Spleen (tissue), 7 donors: ENCODE data around the gene AJM1.

ENCODE experiments used
- POLR2A ChIP-seq, 3 donors: fragments of 450-650 bp; IDR thresholded peaks; one replicate each; pipeline ENCODE4 v1.5.1; 2017; ENCODE audit warnings: antibody characterized with exemption in 3 of 3, mild to moderate bottlenecking in 1 of 3
- POLR2AphosphoS5 ChIP-seq, 3 donors: sonication (generic); formaldehyde crosslinking; IDR thresholded peaks; one replicate each; pipeline ENCODE4 v1.5.1; 2017; ENCODE audit warnings: antibody characterized with exemption in 3 of 3
- TF ChIP-seq, protein P1 (sequence below), 11 experiments: fragments of 200-600 bp in 7 of 11; fragments of 450-650 bp in 4 of 11; sonication (generic) in 4 of 11; IDR thresholded peaks in 8 of 11; conservative IDR thresholded peaks in 3 of 11; 1 replicate in 7 of 11; 2 replicates in 4 of 11; pipeline versions ENCODE4 v1.4.0 to v1.8.0; 2016 to 2021; ENCODE audit warnings: antibody characterized with exemption in 11 of 11, inconsistent platforms in 4 of 11, mild to moderate bottlenecking in 1 of 11
- donor health status: DM: no; HTN: no; CAD: no; lungs with moderate emphysema.
- donor health status: DM: no; HTN: no; CAD: no.
- donor health status: DM: no; HTN: no; CAD: no.

- TF ChIP-seq, protein P1, sequence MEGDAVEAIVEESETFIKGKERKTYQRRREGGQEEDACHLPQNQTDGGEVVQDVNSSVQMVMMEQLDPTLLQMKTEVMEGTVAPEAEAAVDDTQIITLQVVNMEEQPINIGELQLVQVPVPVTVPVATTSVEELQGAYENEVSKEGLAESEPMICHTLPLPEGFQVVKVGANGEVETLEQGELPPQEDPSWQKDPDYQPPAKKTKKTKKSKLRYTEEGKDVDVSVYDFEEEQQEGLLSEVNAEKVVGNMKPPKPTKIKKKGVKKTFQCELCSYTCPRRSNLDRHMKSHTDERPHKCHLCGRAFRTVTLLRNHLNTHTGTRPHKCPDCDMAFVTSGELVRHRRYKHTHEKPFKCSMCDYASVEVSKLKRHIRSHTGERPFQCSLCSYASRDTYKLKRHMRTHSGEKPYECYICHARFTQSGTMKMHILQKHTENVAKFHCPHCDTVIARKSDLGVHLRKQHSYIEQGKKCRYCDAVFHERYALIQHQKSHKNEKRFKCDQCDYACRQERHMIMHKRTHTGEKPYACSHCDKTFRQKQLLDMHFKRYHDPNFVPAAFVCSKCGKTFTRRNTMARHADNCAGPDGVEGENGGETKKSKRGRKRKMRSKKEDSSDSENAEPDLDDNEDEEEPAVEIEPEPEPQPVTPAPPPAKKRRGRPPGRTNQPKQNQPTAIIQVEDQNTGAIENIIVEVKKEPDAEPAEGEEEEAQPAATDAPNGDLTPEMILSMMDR (IDR thresholded peaks at IDR 0.05 in 8 of 11, conservative IDR thresholded peaks at IDR 0.05 in 3 of 11) = no peak
- TF ChIP-seq POLR2AphosphoS5 (IDR thresholded peaks at IDR 0.05) = no peak
- TF ChIP-seq POLR2A (IDR thresholded peaks at IDR 0.05) = no peak
Measured at GRCh38 chr9:136794281-136794999, 47.8 kb upstream of the AJM1 start.
